HPDE6-E6E7 (cell line): ENCODE measurements around the gene ITGAD.

Experiments used
- DNase-seq: peaks from one replicate; pipeline ENCODE4 v3.0.0; 2011; ENCODE audit warnings: missing footprints; ENCODE audit errors: extremely low spot score

The ITGAD gene

GRCh38 chr16:31365131-31365865 lies 27.8 kb upstream of the ITGAD start:
- no peak for DNase-seq

DNA sequence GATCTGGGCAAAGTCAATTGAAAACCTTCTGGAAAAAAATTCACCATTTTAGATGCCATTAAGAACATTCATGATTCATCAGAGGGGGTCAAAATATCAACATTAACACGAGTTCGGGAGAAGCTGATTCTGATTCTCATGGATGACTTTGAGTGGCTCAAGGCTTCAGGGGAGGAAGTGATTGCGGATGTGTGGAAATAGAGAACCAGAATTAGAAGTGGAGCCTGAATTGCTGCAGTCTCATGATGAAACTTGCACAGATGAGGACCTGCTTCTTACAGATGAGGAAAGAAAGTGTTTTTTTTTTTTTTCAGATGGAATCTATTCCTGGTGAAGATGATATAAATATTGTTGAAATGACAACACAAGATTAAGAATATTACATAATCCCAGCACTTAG lies 25.3 kb upstream of the ITGAD start:
- DNase-seq = no peak

GRCh38 chr16:31371008-31371407 lies 22.1 kb upstream of the ITGAD start:
- no peak for DNase-seq

- no peak for DNase-seq
Measured at GRCh38 chr16:31371619-31372484, 21.3 kb upstream of the ITGAD start.

DNA sequence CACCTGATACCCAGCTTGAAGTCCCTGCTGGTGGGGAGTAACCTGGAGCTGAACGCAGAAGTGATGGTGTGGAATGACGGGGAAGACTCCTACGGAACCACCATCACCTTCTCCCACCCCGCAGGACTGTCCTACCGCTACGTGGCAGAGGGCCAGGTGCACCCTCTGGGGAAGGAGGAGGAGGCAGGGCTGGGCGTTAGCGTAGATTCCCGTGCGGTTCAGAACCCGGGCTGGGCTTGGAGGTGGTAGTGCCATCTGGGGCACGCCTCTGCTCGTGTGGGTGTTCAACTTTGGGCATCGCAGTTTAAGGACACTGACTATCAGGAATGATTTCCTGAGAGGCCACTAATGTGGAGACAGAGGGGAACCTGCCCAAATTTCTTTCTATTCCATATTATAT lies 19.9 kb upstream of the ITGAD start:
- no peak for DNase-seq

GRCh38 chr16:31375231-31375630 lies 17.9 kb upstream of the ITGAD start:
- DNase-seq = no peak

GRCh38 chr16:31376705-31377104 lies 16.4 kb upstream of the ITGAD start:
- no peak for DNase-seq

DNA sequence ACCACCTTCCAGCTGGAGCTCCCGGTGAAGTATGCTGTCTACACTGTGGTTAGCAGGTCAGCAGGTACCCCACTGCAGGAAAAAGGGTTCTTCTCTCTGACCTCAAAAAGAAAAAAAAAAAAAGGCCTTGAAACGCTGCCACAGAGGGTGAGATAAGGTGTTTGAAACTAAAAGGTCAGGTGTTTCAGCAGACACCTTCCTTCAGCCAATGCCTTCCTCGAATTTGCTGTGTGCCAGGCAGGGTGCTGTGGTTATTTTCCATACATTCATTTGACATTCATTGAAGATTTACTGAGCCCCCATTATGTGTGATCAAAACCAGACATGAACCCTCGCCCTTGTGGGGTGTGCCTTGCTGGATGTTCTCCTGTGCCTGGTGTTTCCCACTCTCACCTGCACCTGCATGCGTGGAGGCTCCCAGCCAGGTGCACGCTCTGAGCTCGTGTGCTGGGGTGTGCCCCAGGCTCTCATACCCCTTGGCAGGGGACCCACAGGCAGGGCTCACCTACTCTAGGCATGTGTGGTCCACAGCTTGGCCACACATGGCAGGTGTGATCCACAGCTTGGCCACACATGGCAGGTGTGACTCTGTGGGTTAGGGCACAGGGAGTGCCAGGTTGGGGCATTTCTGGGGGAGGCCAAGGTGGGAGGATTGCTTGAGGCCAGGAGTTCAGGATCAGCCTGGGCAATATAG lies 15.8 kb upstream of the ITGAD start:
- DNase-seq = no peak

DNA sequence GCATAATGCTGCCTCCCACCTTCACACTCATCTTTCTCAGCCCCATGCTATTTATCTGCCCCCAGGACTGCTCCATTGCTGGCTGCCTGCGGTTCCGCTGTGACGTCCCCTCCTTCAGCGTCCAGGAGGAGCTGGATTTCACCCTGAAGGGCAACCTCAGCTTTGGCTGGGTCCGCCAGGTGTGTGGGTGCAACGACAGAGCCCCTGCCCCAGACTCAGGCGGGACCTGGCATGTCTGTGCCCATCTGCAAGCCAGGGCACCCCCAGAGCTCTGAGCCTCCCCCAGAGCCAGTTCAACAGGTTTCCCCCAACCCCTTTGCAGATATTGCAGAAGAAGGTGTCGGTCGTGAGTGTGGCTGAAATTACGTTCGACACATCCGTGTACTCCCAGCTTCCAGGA lies 12.9 kb upstream of the ITGAD start:
- DNase-seq = no peak

GRCh38 chr16:31382485-31383161 lies 10.5 kb upstream of the ITGAD start:
- peak; percentile 48 for DNase-seq

DNA sequence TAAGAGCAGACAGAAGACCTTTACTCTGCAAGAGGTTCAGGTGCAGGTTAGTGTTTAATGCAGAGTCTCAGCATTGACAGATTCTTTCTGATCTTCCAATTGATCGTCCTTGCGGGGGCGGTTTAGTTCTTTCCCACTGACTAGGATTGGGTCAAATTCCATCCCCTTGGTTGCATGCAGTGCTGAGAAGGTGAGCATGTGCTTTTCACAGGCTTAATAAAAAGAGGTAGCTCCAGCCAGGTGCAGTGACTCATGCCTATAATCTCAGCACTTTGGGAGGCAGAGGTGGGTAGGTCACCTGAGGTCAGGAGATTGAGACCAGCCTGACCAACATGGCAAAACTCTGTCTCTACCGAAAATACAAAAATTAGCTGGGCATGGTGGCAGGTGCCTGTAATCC lies 7.5 kb upstream of the ITGAD start:
- DNase-seq = no peak

GRCh38 chr16:31386157-31386984 lies 6.8 kb upstream of the ITGAD start:
- peak; percentile 56 for DNase-seq

DNA sequence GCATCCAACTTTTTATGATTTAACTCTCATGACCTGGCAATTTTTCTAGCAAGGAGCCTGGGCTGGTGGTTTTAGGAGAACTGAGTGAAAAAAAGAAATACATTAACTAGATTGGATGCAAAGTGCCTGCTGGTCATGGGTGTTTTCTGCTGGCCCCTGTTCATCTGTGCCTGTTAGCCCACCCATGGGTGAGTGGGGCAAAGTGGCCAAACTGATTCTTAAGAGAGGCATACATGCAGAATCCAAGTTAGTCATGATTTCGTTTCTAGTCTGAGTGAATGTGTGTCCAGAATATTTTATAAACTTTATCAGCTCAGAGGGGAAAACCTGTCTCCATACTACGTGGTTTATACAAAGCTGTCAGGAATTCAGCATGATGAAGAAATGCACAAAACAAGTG lies 4.6 kb upstream of the ITGAD start:
- DNase-seq = no peak

GRCh38 chr16:31390504-31391041 lies 2.6 kb upstream of the ITGAD start:
- DNase-seq = no peak

DNA sequence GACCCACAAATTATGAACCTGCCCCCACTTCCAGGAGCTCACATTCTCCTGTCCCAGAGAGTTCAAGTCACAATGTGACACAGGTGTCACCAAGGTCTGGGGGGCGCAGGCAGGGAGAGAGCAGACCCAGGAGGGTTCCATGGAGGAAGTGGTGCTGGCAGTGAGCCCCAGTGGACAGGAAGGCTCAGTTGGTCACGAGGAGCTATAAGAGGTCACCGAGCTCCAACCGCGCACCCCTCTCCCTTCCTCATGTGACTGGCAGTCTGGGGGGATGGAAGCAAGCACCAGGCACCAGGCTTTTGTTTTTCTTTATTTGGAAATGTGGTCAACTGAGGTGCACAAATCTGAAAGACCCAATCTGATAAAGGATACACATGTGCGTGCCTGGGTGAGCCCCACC lies 2.5 kb downstream of the ITGAD start:
- DNase-seq = no peak

DNA sequence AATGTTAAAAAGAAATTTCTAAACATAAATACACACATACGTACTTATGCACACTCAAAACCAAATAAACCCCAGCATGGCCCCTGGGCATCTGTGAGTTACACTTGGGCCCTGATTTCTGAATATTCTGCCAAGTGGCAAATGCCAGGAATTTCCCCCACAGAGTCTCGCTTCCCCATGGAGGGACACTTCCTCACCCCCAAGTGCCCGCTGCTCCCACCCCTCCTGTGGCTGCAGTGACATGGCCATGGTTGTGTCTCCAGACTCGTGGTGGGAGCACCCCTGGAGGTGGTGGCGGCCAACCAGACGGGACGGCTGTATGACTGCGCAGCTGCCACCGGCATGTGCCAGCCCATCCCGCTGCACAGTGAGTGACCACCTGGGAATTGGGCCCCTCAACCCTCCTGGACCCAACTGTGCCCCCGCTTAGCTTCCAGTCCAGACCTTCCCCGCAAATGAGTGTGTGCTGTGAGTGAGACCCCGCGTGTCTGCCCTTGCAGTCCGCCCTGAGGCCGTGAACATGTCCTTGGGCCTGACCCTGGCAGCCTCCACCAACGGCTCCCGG lies 4.0 kb downstream of the ITGAD start:
- DNase-seq = no peak

DNA sequence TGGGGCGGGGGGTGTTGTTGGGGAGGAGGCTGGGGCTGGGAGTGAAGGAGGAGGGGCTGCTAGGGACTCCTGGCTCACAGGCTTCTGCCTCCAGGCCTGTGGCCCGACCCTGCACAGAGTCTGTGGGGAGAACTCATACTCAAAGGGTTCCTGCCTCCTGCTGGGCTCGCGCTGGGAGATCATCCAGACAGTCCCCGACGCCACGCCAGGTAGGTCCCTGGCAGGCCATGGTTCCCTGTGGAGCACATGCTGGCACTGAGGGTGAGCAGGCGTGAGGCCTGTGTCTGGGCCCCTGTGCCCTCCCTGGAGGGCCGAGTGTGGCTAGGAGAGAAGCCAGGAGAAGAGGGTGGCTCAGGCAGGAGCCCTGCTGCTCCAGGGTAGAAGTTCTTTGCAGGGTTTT lies 4.6 kb downstream of the ITGAD start:
- no peak for DNase-seq

- no peak for DNase-seq
Measured at GRCh38 chr16:31400191-31400590, 7.1 kb downstream of the ITGAD start.

- DNase-seq = no peak
Measured at GRCh38 chr16:31401436-31401835, 8.3 kb downstream of the ITGAD start.

DNA sequence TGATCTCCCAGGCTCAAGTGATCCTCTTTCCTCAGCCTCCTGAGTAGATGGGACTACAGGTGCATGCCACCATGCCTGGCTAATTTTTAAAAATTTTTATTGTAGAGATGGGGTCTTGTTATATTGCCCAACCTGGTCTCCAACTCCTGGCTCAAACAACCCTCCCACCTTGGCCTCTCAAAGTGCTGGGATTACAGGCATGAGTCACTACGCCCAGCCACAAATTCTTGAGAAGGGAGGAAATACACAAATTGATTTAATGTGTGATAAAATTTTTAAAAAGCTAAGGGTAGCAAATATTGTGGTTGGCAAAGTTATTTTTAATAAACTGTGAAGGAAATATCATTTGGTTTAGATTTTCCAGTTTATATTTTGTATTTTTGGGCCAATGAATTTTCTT lies 9.6 kb downstream of the ITGAD start:
- no peak for DNase-seq
